22Rv1 (cell line): ENCODE results near the gene CUL3.

Experiments
- CTCF ChIP-seq: fragments of 450-650 bp; IDR thresholded peaks from 2 replicates; pipeline ENCODE4 v1.5.1; 2017; ENCODE audit warnings: mild to moderate bottlenecking
- ZFX ChIP-seq: fragments of 450-650 bp; IDR thresholded peaks from 2 replicates; pipeline ENCODE4 v1.6.1; 2017; ENCODE audit warnings: antibody characterized with exemption, borderline replicate concordance

- no peak for TF ChIP-seq CTCF
- no peak for TF ChIP-seq ZFX
Observed at GRCh38 chr2:224520064-224520463, 65.1 kb downstream of the CUL3 start.
